Esophagus squamous epithelium (tissue), 4 donors: ENCODE measurements around the gene RPL6.

Experiments
- POLR2A ChIP-seq, 4 donors: fragments of 450-650 bp; IDR thresholded peaks; one replicate each; pipeline ENCODE4 v1.6.1; 2017; ENCODE audit warnings: antibody characterized with exemption in 4 of 4, mild to moderate bottlenecking in 4 of 4, moderate library complexity in 3 of 4
- TF ChIP-seq, protein P1 (sequence below), 6 experiments: fragments of 450-650 bp in 4 of 6; fragments of 200-600 bp in 2 of 6; sonication (generic) in 2 of 6; IDR thresholded peaks; one replicate each; pipeline ENCODE4 v1.5.1; 2016 to 2019; ENCODE audit warnings: antibody characterized with exemption in 6 of 6, mild to moderate bottlenecking in 4 of 6, moderate library complexity in 4 of 6

DNA sequence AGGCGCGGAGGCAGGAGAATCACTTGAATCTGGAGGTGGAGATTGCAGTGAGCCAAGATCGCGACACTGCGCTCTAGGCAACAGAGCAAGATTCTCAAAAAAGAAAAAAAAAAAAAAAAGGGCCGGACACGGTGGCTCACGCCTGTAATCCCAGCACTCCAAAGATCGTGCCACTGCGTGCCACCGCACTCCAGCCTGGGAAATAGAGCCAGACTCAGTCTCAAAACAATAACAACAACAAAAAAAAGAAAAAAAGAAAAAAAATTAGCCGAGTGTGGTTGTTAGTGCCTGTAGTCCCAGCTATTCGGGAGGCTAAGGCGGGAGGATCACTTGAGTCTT lies 470 bp upstream of the RPL6 start:
- no peak for TF ChIP-seq POLR2A (IDR thresholded peaks at IDR 0.05)
- TF ChIP-seq, protein P1, sequence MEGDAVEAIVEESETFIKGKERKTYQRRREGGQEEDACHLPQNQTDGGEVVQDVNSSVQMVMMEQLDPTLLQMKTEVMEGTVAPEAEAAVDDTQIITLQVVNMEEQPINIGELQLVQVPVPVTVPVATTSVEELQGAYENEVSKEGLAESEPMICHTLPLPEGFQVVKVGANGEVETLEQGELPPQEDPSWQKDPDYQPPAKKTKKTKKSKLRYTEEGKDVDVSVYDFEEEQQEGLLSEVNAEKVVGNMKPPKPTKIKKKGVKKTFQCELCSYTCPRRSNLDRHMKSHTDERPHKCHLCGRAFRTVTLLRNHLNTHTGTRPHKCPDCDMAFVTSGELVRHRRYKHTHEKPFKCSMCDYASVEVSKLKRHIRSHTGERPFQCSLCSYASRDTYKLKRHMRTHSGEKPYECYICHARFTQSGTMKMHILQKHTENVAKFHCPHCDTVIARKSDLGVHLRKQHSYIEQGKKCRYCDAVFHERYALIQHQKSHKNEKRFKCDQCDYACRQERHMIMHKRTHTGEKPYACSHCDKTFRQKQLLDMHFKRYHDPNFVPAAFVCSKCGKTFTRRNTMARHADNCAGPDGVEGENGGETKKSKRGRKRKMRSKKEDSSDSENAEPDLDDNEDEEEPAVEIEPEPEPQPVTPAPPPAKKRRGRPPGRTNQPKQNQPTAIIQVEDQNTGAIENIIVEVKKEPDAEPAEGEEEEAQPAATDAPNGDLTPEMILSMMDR (IDR thresholded peaks at IDR 0.05): no peak
